Melanocyte of skin (primary cell): ENCODE data around the gene UBA7. TPM values are rescaled to one million over a fixed set of nuclear protein-coding genes. Genes with fewer than 3 reads are reported as not detected.

ENCODE experiments used
- small RNA-seq, 2 donors: library from RNA; depleted of rRNA; stranded (forward); fragments of <200 nt; gene quantifications; one replicate each; pipeline ENCODE3, GENCODE V24; 2012
- total RNA-seq, 2 donors: library from RNA; depleted of rRNA; stranded (reverse); fragments of >200 nt; gene quantifications; 2 replicates each; pipeline ENCODE4 v1.2.3, GENCODE V29; 2012

The UBA7 gene, protein sequence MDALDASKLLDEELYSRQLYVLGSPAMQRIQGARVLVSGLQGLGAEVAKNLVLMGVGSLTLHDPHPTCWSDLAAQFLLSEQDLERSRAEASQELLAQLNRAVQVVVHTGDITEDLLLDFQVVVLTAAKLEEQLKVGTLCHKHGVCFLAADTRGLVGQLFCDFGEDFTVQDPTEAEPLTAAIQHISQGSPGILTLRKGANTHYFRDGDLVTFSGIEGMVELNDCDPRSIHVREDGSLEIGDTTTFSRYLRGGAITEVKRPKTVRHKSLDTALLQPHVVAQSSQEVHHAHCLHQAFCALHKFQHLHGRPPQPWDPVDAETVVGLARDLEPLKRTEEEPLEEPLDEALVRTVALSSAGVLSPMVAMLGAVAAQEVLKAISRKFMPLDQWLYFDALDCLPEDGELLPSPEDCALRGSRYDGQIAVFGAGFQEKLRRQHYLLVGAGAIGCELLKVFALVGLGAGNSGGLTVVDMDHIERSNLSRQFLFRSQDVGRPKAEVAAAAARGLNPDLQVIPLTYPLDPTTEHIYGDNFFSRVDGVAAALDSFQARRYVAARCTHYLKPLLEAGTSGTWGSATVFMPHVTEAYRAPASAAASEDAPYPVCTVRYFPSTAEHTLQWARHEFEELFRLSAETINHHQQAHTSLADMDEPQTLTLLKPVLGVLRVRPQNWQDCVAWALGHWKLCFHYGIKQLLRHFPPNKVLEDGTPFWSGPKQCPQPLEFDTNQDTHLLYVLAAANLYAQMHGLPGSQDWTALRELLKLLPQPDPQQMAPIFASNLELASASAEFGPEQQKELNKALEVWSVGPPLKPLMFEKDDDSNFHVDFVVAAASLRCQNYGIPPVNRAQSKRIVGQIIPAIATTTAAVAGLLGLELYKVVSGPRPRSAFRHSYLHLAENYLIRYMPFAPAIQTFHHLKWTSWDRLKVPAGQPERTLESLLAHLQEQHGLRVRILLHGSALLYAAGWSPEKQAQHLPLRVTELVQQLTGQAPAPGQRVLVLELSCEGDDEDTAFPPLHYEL
- total RNA-seq = 100 to 1,000 TPM; 112 to 122 TPM

DNA sequence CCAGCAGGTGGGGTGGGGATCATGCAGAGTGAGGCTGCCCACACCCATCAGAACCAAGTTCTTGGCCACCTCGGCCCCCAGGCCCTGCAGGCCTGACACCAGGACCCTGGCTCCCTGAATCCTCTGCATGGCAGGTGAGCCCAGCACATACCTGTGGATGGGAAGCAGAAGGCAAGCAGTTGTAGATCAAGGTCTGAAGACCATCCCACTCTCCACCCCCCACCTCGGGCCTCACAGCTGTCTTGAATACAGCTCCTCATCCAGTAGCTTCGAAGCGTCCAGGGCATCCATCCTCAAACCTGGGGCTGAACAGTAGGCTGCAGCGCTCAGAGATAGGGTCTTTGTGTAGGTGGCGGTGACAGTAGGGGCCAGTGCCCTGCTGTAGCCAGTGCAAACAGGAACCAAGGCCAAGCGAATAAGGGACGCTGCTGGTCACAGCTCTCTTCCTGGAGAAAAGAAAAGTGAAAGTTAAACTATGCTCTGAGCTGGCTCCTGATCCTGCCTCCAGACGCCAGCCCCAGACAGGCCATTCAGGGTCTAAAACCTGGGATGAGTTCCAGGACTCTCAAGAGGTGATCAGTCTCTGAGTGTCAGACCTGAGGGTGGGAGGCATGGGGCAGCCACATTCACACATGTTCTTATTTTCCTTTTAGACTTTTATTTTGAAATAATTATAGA is at the start of gene UBA7:
UBA7 (minus strand) TSS at position 457 of the 678 bp plus-strand sequence; CDS start at position 291, 166 bp downstream.

DNA sequence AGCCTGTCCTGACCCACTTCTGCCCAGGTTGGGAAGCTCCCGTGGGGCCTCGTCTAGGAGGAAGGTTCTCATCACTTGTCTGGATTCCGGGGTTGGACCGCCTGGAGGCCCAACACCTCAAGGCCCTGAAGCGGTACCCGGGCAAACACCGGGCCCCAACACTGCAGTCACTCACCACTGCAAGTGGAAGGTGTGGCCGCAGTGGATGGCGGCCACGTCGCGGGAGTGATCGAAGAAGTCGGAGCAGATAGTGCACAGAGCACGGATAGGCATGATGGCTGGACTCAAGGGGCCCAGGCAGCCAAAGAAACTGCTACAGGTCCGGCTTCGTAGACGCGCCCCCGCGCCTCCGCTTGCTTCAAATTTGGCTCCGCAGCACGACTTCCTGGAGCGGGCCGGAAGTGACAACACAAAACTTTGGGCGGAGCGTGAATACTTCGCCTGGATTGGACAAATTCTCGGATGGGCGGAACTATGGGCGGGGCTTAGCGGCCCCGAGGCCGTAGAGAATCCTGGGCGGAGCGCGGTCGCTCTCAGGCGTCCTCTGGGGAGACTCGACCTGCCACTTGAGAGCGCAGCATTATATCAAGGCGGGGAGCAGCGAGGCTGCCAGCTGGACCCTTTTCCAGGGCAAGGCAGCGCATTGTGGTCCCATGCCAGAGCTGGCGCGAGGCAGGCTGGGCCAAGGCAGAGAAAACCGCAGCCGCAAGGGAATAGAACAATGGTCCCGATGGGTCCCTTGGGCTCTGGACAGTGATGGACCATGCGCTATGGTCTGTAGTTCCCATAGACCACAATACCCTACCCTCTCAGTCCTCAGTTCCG is 42.6 kb upstream of the UBA7 start, which contains the start of gene TRAIP:
TRAIP (minus strand) TSS at position 384 of the 825 bp plus-strand sequence; CDS start at position 273, 111 bp downstream.

DNA sequence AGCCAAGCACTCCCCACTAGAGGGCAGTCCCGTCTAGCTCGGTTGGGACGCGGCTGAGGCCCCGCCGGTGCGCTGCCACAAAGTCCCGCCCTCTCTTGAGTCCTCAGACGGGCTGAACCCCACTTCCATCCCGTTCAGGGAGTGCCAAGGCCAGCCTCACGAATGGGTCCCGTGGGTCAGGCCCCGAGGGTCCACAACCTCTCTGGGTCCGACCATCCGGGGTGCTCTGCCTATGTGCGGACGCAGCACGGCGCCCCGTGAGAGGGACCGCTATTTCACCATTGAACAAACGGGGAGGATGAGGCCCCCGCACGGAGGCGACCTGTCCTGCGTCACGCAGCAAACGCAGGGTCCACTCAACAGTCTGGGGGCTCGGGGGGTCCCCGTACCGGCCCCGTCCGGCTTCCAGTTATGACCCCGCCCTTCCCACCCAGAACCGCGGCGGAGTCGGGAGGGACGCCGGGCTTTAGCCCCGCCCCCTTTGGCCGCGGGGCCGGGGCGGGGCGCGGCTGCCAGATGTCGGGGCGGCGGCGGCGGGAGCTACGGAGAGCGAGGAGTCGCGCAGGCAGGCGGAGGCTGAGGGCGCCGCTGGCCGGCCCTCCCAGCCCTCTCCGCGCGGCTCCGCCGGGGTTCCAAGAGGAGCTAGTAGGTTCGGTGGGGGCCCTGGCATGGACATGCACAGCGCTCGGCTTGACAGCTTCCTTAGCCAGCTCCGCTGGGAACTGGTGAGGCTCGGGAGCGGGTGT is 10.9 kb downstream of the UBA7 start, which contains the start of gene INKA1:
INKA1 (plus strand) TSS at position 543 of the 746 bp plus-strand sequence; CDS start at position 675, 132 bp downstream.

DNA sequence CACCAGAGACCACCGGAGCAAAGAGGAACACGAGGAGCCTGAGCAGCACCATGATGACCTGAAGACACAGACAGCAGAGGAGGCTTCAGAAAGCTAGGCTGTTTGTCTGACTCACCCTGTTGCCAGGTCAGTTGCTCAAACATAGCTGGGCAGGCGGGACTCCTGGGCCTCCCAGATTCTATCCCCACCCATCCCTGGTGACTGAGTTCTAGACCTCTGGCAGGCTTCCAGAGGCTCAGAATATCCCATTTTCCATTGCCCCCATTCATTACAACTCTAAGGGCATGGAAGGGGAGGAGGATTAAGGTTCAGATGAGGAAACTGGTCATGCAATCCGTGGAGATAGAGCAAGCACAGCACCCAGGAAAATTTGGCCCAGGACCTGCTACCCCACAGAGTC is 14.0 kb downstream of the UBA7 start, which contains the start of gene CDHR4:
CDHR4 (minus strand) TSS at position 113 of the 400 bp plus-strand sequence; CDS start at position 52, 61 bp downstream.

DNA sequence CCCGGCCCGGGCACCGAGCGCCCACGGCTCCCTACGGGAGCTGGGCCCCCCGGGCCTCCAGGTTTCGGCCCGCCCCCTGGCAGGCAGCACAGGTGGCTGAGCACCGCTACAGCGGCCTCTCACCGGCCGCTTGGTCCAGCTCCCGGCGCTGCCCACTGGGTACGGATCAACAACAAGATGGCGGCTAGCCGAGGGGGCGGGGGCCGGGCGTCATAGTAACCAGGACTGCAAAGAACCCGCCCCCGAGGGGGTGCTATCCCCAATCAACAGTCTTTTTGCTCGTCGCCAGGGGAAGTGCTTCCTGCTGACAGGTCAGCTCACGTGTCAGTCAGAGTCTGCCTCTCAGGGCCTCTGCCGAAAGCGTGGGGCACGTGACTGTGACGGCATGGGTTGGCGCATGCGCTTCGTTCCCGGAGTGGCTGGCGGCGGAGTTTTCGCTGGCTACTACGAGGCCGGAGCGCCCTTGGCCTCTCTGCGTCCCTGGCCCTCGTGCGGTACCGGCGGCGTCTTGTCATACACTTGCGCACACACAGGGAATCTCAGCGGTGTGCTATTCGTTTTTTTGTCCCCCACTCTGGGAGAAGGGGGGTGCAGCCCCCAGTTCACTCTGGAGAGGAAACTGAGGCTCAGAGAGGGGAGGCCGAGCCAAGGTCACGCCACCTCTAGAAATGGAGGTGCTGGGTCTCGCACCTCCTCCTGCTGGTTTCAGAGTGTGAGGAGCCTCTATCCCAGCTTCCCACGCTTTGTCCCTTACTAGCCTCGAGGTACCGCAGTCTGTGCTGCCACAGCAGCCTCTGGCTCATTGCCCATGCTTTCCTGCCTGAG is 27.2 kb downstream of the UBA7 start, which contains the start of gene IP6K1:
IP6K1 (minus strand) TSS at position 186 of the 825 bp plus-strand sequence. CDS start 38,502 bp downstream, outside the sequence.

Small RNA genes lying within 50 kb of the gene (small RNA-seq; reads per million reads assigned to genes)
- gene COX6CP14 (0 reads per million in 2 donors), gene RN7SL217P (0 reads per million in 2 donors)

Other genes with a start within 250 kb of the UBA7 start
- gene APEH, start 139.6 kb downstream of the UBA7 start, total RNA-seq = 100 to 1,000 TPM; 131 to 161 TPM
- 1 to 10 TPM; 2.0 to 6.9 TPM for gene MST1, start 124.5 kb downstream of the UBA7 start, total RNA-seq
- 10 to 100 TPM; 29.6 to 30.0 TPM for gene RNF123, start 124.4 kb downstream of the UBA7 start, total RNA-seq
- gene AMIGO3, start 94.3 kb downstream of the UBA7 start, total RNA-seq = under 1 TPM; 0.33 to 0.69 TPM
- 10 to 100 TPM; 20.3 to 31.6 TPM for gene GMPPB, start 90.0 kb downstream of the UBA7 start, total RNA-seq
- gene IP6K1, start 27.4 kb downstream of the UBA7 start, total RNA-seq = 10 to 100 TPM; 67.3 to 74.3 TPM
- under 1 TPM in 1 of 2 donors, not detected in 1; under 0.01 TPM for gene CDHR4, start 14.1 kb downstream of the UBA7 start, total RNA-seq
- 10 to 100 TPM in 1 of 2 donors, 1 to 10 TPM in 1; 5.9 to 13.7 TPM for gene INKA1, start 10.7 kb downstream of the UBA7 start, total RNA-seq
- 10 to 100 TPM in 1 of 2 donors, 1 to 10 TPM in 1; 5.5 to 11.3 TPM for gene TRAIP, start 42.6 kb upstream of the UBA7 start, total RNA-seq
- under 1 TPM in 1 of 2 donors, not detected in 1; 0.34 TPM for gene CAMKV, start 56.0 kb upstream of the UBA7 start, total RNA-seq
- 1 to 10 TPM in 1 of 2 donors, under 1 TPM in 1; 0.33 to 3.4 TPM for gene MST1R, start 89.9 kb upstream of the UBA7 start, total RNA-seq
- 10 to 100 TPM; 13.8 to 17.0 TPM for gene MON1A, start 115.9 kb upstream of the UBA7 start, total RNA-seq
- gene RBM6, start 126.2 kb upstream of the UBA7 start, total RNA-seq = 10 to 100 TPM; 33.7 to 45.3 TPM